ENCODE data around the gene MORN5.
A peak's percentile ranks its signal among the peaks of the same experiment; 100 is the strongest.

Gene MORN5

DNA sequence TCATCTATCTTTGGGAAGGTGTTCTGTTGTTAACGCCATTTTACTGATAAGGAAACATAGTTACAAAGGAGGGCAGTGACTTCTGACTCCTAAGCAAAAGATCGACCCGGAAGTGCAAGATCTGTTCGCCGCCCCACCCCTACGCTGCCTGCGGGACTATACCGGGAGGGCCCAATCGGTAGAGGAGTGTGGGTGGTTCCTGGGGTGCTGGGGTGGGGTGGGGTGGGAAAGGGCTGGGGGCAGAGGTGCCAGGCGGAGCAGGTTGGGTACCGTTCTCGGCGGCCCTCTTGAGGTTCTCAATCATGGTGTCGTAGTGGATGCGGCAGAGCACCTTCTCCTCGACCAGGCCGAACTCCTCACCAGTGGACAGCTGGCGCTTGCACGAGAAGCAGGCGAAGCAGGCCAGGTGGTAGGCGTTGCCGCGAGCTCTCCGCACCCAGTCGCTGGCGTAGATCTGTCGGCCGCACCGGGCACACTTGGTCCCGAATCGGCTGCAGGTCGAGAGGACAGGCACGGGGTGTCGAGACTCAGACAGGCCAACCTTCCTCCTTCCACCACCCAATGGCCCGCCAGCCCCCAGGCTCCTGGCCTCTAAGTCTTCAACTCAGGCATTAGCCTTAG lies 57.2 kb downstream of the MORN5 start:
- Mint-ChIP-seq H3K9me3 (no peaks in the 10 kb centered on the region), H3K4me3 (no peak overlapping the region), H3K27ac (no peak overlapping the region), H3K4me1 (ENCODE audit: low read depth) (peaks cover 39% of the 10 kb centered on the region), H3K27me3 (peaks cover 94% of the 10 kb centered on the region), H3K36me3 (ENCODE audit: low read depth) (no peaks in the 10 kb centered on the region)
- no peak for DNase-seq

DNA sequence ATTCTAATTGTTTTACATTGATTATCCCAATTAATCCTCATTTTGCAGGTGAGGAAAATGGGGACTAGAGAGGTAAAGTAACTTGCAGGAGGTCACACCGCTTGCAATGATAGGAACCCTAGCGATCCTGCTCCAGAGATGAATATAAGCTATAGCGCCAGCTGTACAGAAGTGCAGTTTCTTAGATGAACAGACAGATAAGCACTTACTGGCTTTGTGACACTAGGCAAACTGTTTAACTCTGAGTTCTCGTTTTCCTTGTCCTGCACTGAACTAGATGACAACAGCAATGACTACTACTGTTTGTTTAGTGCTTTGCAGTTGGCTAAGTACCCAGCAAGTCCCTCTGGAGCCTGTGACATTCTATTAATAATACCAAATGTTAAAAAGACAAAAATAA lies 57.9 kb downstream of the MORN5 start:
- peaks cover 94% of the 10 kb centered on the region for H3K27me3 Mint-ChIP-seq
- no peak overlapping the region for H3K27ac Mint-ChIP-seq
- DNase-seq, result no peak
- H3K36me3 Mint-ChIP-seq (ENCODE audit: low read depth), result no peaks in the 10 kb centered on the region
- H3K9me3 Mint-ChIP-seq, result no peaks in the 10 kb centered on the region
- H3K4me3 Mint-ChIP-seq, result no peak overlapping the region
- peaks cover 39% of the 10 kb centered on the region for H3K4me1 Mint-ChIP-seq (ENCODE audit: low read depth)

GRCh38 chr9:122218071-122218934 lies 58.6 kb downstream of the MORN5 start:
- H3K9me3 Mint-ChIP-seq, result no peaks in the 10 kb centered on the region
- H3K4me1 Mint-ChIP-seq (ENCODE audit: low read depth), result peaks cover 39% of the 10 kb centered on the region
- peak overlapping the region; percentile 62 for H3K4me3 Mint-ChIP-seq
- peaks cover 94% of the 10 kb centered on the region for H3K27me3 Mint-ChIP-seq
- no peak overlapping the region for H3K27ac Mint-ChIP-seq
- DNase-seq, result no peak
- no peaks in the 10 kb centered on the region for H3K36me3 Mint-ChIP-seq (ENCODE audit: low read depth)

GRCh38 chr9:122218935-122219855 lies 59.5 kb downstream of the MORN5 start:
- Mint-ChIP-seq H3K9me3 (no peaks in the 10 kb centered on the region), H3K27ac (no peak overlapping the region), H3K4me3 (peak overlapping the region; percentile 62), H3K4me1 (ENCODE audit: low read depth) (peaks cover 36% of the 10 kb centered on the region), H3K36me3 (ENCODE audit: low read depth) (no peaks in the 10 kb centered on the region), H3K27me3 (peaks cover 95% of the 10 kb centered on the region)
- DNase-seq, result no peak

DNA sequence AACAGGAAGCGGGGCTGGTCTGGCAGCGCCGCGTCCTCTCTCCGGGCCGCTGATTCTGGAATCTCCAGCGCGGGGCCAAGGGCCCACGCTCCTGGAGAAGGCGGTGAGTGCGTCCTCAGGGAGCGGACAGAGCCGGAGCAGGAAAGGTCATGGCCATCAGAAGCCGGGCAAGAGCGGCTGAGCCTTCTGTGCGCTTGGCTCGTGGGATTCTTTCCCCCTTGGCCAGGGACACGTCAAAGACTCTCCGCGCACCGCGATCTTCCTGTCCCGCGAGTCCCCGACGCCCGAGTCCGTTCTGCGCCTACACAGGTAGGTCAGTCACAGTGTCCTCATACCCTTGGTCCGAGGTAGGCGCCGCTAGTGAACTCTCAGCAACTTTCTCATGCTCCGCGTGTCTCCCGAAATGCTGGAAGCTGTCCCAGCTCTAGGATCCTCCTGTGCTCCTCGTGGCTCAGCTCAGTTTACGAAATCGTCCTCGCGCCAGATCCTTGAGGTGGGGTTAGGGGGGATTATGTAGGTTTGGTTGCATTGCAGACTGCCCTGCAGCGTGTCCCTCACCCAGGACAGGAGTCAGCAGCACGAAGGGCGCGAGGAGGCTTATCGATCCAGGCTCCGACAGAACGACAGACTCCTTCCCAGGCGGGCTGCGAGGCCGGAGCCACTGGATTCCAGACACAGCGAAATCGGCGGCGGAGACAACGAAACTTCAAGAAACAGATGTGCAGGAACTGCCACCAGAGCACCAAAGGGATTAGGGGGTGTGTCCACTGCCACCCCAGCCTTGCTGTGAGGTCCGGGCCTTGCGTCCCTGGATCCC lies 60.4 kb downstream of the MORN5 start:
- Mint-ChIP-seq H3K36me3 (ENCODE audit: low read depth) (no peaks in the 10 kb centered on the region), H3K9me3 (no peaks in the 10 kb centered on the region), H3K4me3 (peak overlapping the region; percentile 62), H3K27me3 (peaks cover 94% of the 10 kb centered on the region), H3K27ac (no peak overlapping the region), H3K4me1 (ENCODE audit: low read depth) (peaks cover 33% of the 10 kb centered on the region)
- no peak for DNase-seq

- no peak for DNase-seq
- peaks cover 94% of the 10 kb centered on the region for H3K27me3 Mint-ChIP-seq
- H3K27ac Mint-ChIP-seq, result no peak overlapping the region
- H3K4me3 Mint-ChIP-seq, result no peak overlapping the region
- peaks cover 33% of the 10 kb centered on the region for H3K4me1 Mint-ChIP-seq (ENCODE audit: low read depth)
- H3K9me3 Mint-ChIP-seq, result no peaks in the 10 kb centered on the region
- no peaks in the 10 kb centered on the region for H3K36me3 Mint-ChIP-seq (ENCODE audit: low read depth)
These were observed 61.0 kb downstream of the MORN5 start for GRCh38 chr9:122220673-122221182.

DNA sequence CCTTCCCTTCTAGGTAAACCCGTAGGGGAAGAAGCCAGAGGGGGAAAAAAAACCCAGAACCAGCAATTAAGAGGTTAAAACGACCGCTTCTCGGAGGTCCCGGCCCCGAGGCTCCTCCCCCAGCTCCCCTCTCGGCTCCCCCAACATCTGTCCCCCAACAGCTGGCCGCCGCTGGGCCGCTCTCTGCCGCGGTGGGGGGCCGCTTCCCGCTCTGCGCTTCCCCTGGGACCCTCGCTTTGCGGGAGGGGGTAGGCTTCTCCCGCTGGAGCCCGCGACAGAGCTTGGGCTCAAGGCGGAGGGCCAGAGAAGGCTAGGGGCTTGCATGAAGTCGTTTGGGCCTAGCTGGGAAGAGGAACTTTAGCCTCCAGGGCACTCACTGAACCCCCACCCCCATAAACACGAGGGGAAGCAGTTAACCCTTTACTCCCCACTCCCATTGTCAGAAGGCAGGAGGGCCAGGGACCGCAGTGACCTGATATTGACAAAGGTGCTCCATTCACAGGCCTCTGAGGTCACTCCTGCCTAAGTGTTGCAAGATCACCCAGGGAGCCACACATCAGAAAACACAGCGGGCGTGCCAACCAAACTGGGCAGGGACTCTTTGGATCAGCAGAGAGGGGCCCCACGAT lies 61.6 kb downstream of the MORN5 start:
- Mint-ChIP-seq H3K4me3 (no peak overlapping the region), H3K9me3 (no peaks in the 10 kb centered on the region), H3K4me1 (ENCODE audit: low read depth) (peaks cover 33% of the 10 kb centered on the region), H3K27ac (no peak overlapping the region), H3K27me3 (peaks cover 92% of the 10 kb centered on the region), H3K36me3 (ENCODE audit: low read depth) (no peaks in the 10 kb centered on the region)
- no peak for DNase-seq

- H3K4me1 Mint-ChIP-seq (ENCODE audit: low read depth), result peaks cover 34% of the 10 kb centered on the region
These were observed 63.1 kb downstream of the MORN5 start for GRCh38 chr9:122222791-122223190.

DNA sequence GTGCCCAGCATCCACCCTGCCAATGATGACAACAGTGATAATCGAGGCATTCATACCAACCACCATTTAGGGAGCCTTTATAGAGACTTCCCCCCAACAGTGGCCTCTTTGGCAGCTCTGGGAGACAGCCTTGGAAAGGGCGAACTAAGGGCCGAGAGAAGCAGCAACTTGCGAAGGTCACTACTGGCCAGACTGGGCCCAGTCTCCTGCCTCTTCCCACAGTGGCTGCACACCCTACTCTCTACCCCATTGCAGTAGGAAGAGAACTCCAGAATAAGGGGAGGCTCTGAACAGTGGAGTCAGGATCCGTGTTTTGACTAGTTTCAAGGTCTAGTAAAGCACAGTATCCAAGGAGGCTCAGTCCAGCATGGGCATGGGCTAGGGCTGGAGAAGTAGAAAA lies 63.7 kb downstream of the MORN5 start:
- H3K27ac Mint-ChIP-seq, result no peak overlapping the region
- H3K36me3 Mint-ChIP-seq (ENCODE audit: low read depth), result no peaks in the 10 kb centered on the region
- H3K9me3 Mint-ChIP-seq, result no peaks in the 10 kb centered on the region
- peaks cover 87% of the 10 kb centered on the region for H3K27me3 Mint-ChIP-seq
- no peak overlapping the region for H3K4me3 Mint-ChIP-seq
- no peak for DNase-seq
- peaks cover 27% of the 10 kb centered on the region for H3K4me1 Mint-ChIP-seq (ENCODE audit: low read depth)

More at GRCh38 chr9:122222791-122223190, 63.1 kb downstream of the MORN5 start:
- no peak overlapping the region for H3K4me3 Mint-ChIP-seq
- H3K9me3 Mint-ChIP-seq, result no peaks in the 10 kb centered on the region
- H3K36me3 Mint-ChIP-seq (ENCODE audit: low read depth), result no peaks in the 10 kb centered on the region
- H3K27me3 Mint-ChIP-seq, result peaks cover 90% of the 10 kb centered on the region
- H3K27ac Mint-ChIP-seq, result no peak overlapping the region
- no peak for DNase-seq

- H3K9me3 Mint-ChIP-seq, result no peaks in the 10 kb centered on the region
- H3K27ac Mint-ChIP-seq, result no peak overlapping the region
- no peak for DNase-seq
- H3K27me3 Mint-ChIP-seq, result peaks cover 66% of the 10 kb centered on the region
- peaks cover 8% of the 10 kb centered on the region for H3K4me1 Mint-ChIP-seq (ENCODE audit: low read depth)
- H3K4me3 Mint-ChIP-seq, result no peak overlapping the region
- no peaks in the 10 kb centered on the region for H3K36me3 Mint-ChIP-seq (ENCODE audit: low read depth)
These were observed 65.8 kb downstream of the MORN5 start for GRCh38 chr9:122225312-122226141.

GRCh38 chr9:122226142-122226757 lies 66.5 kb downstream of the MORN5 start:
- H3K9me3 Mint-ChIP-seq, result no peaks in the 10 kb centered on the region
- no peak overlapping the region for H3K27ac Mint-ChIP-seq
- no peak for DNase-seq
- no peaks in the 10 kb centered on the region for H3K36me3 Mint-ChIP-seq (ENCODE audit: low read depth)
- H3K4me1 Mint-ChIP-seq (ENCODE audit: low read depth), result peaks cover 8% of the 10 kb centered on the region
- no peak overlapping the region for H3K4me3 Mint-ChIP-seq
- peaks cover 60% of the 10 kb centered on the region for H3K27me3 Mint-ChIP-seq

DNA sequence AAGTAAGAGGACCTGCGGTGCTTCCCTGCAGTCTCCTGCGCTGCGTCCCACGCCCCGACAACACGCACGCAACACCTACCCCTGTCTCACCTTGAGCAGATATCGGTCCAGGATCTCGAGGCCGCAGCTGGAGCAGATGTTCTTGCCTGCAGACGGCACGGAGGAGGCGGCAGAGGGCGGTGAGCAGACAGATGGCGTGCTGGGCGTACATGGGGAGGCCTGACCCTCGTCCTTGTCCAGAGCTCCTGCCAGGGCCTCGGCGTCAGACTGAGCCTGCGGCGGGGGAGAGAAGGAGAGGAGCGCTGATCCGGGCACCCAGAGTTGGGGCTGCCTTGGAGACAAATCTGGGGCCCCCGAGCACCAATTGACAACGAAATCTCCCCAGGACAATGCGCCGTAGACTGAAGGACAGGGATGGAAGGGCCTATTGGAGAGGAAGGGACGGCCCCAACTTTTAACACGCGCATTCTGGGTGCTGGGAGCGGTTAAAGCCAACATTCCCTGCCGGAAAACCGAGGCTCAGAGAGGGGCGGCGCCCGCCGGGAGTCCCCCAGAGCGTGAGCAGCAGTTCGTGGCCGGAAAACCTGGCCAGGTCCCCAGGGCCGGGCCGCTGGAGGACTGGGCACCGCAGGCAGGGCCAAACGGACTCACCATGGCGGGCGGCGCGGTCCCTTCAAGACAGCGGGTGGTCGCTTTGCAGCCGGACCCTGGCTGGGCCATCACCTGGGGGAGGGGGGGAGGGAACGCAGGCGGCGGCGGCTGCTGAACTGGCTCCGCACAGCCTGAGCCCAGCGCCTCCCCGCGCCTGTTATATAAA lies 67.3 kb downstream of the MORN5 start:
- H3K27me3 Mint-ChIP-seq, result peaks cover 58% of the 10 kb centered on the region
- no peaks in the 10 kb centered on the region for H3K9me3 Mint-ChIP-seq
- no peak for DNase-seq
- H3K27ac Mint-ChIP-seq, result no peak overlapping the region
- no peak overlapping the region for H3K4me3 Mint-ChIP-seq
- no peaks in the 10 kb centered on the region for H3K36me3 Mint-ChIP-seq (ENCODE audit: low read depth)
- peaks cover 8% of the 10 kb centered on the region for H3K4me1 Mint-ChIP-seq (ENCODE audit: low read depth)

Data from activated T-cell treated with anti-CD3 and anti-CD28 coated beads, Interleukin-2, amount 50 U/mL, for 24 hours (primary cell).